GM13977 (cell line): Measurements from ENCODE around the gene MCAM.

ENCODE experiments used
- DNase-seq: peaks from one replicate; pipeline ENCODE4 v3.0.0; 2012; ENCODE audit warnings: low spot score
- in situ Hi-C: fragments of 300-500 bp; cut with MboI; formaldehyde crosslinking; loops from one replicate; pipeline ENCODE4 v1.12.0; 2022; ENCODE audit warnings: low sequenced_read_pairs, low pct_unique_long_range_greater_than_20kb, mixed read lengths, inconsistent platforms; ENCODE audit not compliant: unreplicated experiment
- TF ChIP-seq, protein P1 (sequence below): IDR thresholded peaks from 2 replicates; pipeline ENCODE4 v1.5.1; 2012; ENCODE audit warnings: mild to moderate bottlenecking, control low read depth; ENCODE audit not compliant: insufficient read depth; ENCODE audit errors: extremely low read depth, missing control alignments

MCAM gene, protein sequence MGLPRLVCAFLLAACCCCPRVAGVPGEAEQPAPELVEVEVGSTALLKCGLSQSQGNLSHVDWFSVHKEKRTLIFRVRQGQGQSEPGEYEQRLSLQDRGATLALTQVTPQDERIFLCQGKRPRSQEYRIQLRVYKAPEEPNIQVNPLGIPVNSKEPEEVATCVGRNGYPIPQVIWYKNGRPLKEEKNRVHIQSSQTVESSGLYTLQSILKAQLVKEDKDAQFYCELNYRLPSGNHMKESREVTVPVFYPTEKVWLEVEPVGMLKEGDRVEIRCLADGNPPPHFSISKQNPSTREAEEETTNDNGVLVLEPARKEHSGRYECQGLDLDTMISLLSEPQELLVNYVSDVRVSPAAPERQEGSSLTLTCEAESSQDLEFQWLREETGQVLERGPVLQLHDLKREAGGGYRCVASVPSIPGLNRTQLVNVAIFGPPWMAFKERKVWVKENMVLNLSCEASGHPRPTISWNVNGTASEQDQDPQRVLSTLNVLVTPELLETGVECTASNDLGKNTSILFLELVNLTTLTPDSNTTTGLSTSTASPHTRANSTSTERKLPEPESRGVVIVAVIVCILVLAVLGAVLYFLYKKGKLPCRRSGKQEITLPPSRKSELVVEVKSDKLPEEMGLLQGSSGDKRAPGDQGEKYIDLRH

DNA sequence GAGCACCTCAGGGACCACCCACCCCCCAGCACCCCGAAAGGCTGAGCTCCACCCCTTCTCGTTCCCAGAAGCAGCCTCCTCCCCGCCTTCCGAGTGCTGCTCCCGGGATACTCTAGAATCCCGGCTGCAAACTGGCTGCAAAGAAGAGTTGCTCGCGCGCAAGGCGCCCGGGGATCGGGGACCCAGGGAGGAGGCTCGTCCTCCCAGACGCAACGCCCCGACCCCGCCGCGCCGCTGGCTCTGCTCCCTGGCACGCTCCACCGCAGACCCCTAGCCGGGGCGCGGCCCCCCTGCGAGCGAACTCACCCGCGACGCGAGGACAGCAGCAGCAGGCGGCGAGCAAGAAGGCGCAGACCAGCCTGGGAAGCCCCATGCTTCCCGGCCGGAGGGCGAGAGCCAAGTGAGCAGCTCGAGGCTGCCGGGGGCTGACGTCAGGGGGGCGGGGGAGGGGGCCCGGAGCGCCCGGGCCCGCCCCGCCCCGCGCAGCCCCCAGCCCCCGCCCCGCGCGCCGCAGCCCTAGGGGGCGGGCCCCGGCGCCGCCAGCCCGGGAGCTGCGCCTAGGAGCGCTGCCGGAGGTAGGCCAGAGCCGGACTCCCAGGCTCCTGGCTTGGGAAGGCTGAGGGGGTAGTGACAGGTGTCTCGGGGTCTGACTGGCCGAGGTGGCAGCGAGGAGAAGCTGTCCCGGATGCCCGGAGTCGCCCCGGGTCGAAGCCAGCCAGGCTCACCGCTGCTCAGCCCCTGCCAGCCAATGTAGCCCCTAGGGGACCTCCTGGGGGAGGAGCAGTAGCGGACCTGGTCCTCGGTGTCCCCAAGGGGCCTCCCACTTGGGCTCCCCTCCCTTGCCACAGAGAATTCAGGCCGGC lies at the start of gene MCAM:
Gene MCAM (minus strand): TSS at position 402 of the 863 bp plus-strand sequence. CDS start 29 bp downstream, at position 373.
- TF ChIP-seq, protein P1, sequence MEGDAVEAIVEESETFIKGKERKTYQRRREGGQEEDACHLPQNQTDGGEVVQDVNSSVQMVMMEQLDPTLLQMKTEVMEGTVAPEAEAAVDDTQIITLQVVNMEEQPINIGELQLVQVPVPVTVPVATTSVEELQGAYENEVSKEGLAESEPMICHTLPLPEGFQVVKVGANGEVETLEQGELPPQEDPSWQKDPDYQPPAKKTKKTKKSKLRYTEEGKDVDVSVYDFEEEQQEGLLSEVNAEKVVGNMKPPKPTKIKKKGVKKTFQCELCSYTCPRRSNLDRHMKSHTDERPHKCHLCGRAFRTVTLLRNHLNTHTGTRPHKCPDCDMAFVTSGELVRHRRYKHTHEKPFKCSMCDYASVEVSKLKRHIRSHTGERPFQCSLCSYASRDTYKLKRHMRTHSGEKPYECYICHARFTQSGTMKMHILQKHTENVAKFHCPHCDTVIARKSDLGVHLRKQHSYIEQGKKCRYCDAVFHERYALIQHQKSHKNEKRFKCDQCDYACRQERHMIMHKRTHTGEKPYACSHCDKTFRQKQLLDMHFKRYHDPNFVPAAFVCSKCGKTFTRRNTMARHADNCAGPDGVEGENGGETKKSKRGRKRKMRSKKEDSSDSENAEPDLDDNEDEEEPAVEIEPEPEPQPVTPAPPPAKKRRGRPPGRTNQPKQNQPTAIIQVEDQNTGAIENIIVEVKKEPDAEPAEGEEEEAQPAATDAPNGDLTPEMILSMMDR = no peak
- peak; percentile 60 for DNase-seq
- in situ Hi-C loops = no loop called here

- in situ Hi-C loops = no loop called here
- TF ChIP-seq, protein P1 = no peak
- no peak for DNase-seq
Measured at GRCh38 chr11:119365071-119365591, 48.2 kb upstream of the MCAM start.

- in situ Hi-C loops = no loop called here
- TF ChIP-seq, protein P1 = no peak
- DNase-seq = peak; percentile 87
Measured at GRCh38 chr11:119363851-119364590, 47.1 kb upstream of the MCAM start.

- DNase-seq = no peak
- in situ Hi-C loops = no loop called here
- TF ChIP-seq, protein P1 = no peak
Measured at GRCh38 chr11:119363081-119363850, 46.3 kb upstream of the MCAM start.

GRCh38 chr11:119362741-119363080 lies 45.8 kb upstream of the MCAM start:
- no peak for DNase-seq
- TF ChIP-seq, protein P1 = no peak
- in situ Hi-C loops = no loop called here
